ENCODE results near the gene CEACAM20.
A peak's percentile ranks its signal among the peaks of the same experiment; 100 is the strongest.
"Not testable (repeated sequence)": the region's sequence is repeated elsewhere in the genome, so short reads cannot be mapped to it uniquely, and the experiment has no call there.

Gene CEACAM20

DNA sequence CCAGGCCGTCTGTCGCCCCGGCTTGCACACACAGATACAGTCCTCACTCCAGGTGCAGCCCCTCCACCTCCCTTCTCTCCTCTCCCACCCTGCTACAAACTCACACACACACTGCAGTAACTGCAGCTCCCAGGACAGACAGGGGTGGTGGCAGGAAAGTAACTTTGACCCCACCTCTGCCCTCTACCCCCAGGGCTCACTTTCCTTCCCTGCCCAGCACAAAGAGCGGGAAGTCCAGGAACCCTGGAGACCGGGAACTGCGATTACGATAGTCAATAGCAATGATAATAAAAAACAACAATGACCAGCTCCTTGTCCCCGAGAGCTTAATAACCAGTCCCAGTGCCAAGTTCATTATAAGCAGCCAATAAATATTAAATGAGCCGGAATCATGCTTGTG is at the start of gene CEACAM20:
CEACAM20 (minus strand) TSS at position 140 of the 400 bp plus-strand sequence. CDS start 166 bp downstream, outside the sequence.
- no peak for DNase-seq

GRCh38 chr19:44577566-44577874 is 48.0 kb upstream of the CEACAM20 start:
- DNase-seq, result no peak

GRCh38 chr19:44576843-44577565 is 47.5 kb upstream of the CEACAM20 start:
- peak; percentile 17 to 51 for DNase-seq

DNA sequence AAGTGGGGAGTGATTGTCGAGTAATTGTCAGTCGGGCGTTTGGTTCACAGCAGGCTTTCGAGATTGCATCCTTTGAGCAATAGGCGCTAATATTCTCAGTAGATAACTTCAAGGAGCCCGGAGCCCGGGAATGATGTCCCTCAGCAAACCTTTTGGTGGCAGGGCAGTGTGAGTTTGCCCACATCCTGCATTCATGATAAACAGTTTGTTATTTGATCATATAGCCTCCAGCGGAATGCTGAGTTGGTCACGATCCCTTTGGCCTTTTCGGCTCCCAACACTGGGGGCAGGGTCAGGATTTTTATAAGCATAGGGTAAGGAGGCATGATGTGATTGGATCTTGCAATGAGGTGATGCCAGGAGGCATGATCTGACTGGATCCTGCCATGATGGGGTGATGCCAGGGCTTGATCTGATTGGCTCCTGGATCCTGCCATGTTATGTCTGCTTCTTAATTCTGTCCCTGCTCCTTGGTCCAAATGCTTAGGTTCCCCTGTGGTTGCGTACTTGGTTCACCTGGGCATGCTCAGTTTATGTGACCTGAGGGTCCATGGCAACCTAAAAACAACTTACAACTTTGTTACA is 45.7 kb upstream of the CEACAM20 start:
- no peak for DNase-seq

GRCh38 chr19:44574186-44574950 is 44.9 kb upstream of the CEACAM20 start:
- no peak for DNase-seq

GRCh38 chr19:44573627-44574026 is 44.2 kb upstream of the CEACAM20 start:
- no peak for DNase-seq

DNA sequence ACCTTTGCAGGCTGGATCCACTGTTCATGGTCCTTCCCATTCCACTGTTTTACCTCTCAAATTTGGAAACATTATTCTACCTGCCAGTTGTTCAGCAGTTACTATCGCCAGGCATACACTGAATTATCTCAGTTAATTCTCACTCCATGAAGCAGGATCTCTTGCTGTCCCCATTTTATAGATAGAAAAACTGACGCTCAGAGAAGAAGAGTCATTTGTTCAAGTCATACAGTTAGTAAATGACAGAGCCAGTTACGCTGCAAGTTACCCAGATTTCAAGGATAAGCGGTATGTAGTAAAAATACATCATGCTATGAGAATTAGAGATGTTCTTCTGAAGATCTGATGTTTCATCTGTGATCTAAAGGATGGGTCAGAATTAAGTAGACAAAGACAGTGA is 43.7 kb upstream of the CEACAM20 start:
- DNase-seq, result no peak

DNA sequence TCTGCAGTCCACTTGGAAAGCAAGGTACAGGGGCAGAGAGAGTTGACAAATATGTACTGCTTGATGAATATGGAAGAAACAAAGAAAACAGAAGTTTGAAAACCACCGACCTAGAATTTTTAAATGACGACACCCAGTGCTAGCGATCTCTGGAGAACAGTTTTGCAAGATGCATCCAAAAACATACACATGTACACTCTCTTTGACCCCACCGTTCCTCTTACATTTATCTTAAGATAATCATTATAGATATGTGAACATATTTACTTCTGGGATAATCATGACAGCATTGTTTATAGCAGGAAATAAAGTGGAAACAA is 43.1 kb upstream of the CEACAM20 start:
- no peak for DNase-seq

DNA sequence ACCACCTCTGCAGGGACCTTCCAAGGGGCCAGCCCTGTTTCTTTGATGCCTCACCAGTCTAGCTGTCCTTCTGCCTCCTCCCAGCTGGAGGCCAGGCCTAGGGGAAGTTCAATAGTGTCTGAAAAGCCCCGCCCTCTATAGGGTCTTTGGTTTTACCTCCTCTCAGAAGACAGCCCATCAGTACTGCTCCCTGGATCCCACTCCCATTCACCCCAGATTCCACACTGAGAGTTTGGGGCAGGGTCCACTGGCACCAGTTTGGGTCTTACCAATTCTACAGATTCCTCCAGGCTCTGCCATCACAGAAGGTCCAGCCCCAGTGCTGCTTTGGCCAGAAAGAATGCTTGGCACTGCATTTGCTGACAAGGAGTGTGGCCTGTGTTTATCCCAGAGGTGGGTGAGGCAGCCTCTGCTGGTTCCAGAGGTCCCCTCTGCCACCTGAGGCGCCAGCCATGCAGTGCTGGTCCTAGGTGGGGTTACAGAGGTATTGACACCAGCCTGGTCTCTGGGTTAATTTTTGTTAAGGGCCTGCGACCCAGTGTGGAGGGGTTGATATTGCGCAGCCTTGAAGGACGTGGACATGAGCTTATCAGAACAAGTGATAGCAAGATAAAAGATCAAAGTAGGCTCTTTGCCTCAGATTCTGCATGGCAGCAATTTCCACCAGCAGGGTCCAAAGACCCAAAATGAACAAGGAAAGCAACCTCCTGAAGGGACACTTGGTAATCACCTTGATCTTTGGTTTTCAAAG is 42.5 kb upstream of the CEACAM20 start:
- no peak for DNase-seq

DNA sequence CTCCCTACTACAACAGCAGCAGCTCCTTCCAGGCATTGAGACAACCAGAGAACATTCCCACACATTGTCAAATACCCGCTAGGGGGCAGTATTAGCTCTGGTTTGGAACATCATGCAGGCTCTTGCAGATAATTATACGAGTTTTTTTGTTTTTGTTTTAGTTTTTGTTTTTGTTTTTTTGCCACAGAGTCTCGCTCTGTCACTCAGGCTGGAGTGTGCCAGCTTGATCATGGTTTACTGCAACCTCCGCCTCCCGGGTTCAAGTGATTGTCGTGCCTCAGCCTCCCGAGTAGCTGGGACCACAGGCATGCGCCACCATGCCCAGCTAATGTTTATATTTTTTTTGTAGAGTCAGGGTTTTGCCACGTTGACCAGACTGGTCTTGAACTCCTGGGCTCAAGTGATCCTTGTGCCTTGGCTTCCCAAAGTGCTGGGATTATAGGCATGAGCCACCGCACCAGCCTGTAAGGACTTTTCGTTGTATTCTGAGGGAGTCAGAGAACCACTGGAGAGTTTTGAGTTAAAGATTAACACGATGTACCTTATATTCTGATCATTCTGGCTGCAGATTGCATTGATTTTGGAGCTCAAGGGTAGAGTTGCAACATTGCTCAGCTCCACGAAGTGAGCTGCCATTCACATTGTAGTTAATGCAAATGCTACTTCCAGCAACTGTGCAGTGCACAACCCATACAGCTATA is 41.7 kb upstream of the CEACAM20 start:
- DNase-seq, result peak; percentile 45 to 71

DNA sequence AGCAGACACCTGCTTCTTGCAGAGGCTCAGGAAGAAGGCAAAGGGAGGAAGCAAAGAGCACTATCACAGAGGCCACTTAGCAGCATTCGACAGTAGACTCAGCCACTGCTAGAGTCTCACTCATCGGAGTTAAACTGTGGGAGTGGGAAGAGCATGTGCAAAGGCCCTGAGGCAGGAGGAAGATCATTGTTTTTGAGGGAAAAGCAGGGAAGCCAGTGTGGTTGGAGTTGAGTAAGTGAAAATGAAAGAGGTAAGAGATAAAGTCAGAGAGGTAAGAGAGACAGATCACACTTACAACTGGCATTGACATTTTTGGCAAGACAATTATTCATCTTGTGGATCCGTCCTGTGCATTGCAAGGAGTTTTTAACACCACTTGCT is 41.1 kb upstream of the CEACAM20 start:
- DNase-seq, result no peak

DNA sequence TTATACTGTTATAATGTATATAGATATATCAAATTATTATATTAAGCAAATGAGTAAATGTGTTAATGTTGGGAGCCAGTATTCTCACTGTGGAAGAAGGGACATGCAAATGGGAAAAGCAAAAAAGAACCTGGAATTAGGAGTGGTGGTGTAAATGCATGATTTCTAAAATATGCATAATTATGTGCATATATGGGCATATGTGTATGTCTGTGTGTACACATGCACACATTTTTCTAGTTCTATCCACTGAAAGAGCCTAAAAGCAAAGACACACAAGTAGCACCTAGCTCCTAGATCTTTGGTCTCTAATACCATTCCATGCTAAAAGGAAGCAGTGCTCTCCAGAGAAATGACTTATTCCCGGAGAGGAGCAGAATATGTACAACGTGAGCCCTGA is 38.3 kb upstream of the CEACAM20 start:
- no peak for DNase-seq

- no peak for DNase-seq
These were observed 37.5 kb upstream of the CEACAM20 start for GRCh38 chr19:44566984-44567383.

DNA sequence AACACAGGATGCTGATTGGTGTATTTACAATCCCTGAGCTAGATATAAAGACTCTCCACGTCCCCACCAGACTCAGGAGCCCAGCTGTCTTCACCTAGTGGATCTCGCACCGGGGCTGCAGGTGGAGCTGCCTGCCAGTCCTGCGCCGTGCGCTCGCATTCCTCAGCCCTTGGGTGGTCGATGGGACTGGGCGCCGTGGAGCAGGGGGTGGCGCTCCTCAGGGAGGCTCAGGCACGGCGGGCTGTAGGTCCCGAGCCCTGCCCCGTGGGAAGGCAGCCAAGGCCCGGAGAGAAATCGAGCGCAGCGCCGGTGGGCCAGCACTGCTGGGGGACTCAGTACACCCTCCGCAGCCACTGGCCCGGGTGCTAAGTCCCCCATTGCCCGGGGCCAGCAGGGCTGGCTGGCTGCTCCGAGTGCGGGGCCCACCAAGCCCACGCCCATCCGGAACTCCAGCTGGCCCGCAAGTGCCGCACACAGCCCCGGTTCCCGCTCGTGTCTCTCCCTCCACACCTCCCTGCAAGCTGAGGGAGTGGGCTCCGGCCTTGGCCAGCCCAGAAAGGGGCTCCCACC is 33.7 kb upstream of the CEACAM20 start:
- not testable (repeated sequence) for DNase-seq

GRCh38 chr19:44557933-44558332 is 28.5 kb upstream of the CEACAM20 start:
- no peak for DNase-seq

DNA sequence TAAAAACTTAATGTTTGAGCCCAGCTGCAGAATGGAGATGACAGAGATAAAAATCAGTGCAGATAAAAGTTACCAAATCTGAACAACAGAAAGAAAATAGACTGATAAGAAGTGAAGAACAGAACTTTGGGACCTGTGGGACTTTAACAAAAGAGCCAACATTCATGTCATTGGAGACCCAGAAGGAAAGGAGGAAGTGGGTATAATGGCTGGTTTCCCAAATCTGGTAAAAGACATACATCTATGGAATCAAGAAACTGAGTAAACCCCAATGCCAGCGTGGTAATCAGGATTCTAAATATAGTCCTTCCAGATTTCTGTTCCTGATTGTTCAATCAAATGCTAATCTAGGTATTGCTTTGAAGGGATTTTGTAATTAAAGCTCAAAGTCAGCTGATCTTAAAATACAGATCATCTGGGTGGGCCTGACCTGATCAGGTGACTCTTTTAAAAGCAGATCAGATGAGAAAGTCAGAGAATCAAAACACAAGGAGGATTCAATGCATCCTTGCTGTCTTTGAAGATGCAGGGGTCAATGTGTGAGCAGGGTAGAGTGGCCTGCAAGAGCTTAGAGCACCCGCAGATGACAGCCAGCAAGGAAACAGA is 25.3 kb upstream of the CEACAM20 start:
- no peak for DNase-seq

DNA sequence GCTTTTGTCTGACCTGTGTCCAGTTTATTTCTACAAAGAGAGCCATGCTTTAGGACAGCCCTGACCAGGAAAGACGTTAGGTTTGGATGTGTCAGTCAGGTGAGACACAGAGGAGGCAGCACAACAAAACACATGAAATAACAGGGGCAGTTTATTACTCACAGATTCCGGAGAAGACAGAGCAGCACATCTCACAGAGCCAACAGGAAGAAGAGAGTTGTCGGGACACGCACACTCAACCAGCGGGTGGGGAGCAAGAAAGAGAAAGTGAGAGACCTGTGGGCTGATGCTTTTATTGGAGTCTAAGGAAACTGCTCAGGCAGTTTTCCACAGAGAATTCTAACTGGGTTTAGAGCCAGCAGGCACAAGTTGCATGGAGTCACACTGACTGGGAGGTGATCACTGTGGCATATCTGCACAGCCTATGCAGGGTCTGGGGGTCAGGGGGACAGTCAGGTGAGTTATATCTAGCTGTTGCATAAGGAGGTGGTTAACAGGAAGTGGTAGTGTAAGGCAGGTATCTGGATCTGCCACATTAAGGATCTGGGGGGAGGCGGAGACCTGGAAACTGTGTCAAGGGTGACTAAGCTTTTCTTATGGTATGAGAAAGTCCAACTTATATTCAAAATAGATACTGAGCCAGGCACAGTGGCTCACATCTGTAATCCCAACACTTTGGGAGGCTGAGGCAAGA is 24.1 kb upstream of the CEACAM20 start:
- DNase-seq, result no peak

GRCh38 chr19:44552324-44552723 is 22.8 kb upstream of the CEACAM20 start:
- peak in 1 of 2 experiments; percentile 43 for DNase-seq

DNA sequence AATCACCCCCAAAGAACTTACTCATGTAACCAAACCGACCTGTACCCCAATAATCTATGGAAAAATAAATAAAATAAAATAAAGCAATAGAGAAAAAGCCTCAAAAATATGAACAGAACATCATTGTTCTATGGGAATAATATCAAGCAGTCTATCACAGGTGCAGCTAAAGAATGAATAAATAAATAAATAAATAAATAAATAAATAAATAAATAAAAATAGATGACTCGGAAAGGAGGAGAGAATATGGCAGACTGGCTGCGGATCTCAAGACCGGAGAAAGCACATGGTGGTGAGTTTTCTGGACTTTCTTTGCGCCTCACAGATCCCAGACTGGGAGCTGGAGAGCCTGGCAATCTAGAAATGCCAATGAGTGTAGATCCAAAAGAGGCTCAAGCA is 22.4 kb upstream of the CEACAM20 start:
- DNase-seq, result no peak

- not testable (repeated sequence) for DNase-seq
These were observed 21.5 kb upstream of the CEACAM20 start for GRCh38 chr19:44550976-44551375.

DNA sequence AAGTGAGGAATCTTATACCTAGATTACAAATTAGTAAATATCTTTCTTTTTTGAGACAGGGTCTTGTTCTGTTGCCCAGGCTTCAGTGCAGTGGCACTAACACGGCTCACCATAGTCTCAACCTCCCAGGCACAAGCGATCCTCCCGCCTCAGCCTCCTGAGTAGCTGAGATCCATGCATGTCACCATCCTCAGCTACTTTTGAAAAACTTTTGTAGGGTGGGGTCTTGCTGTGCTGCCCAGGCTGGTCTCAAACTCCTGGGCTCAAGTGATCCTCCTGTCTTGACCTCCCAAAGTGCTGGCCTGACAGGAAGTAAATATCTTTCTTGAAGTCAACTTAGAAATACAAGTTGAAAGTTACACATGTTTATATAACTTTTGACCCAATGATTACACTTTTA is 20.0 kb upstream of the CEACAM20 start:
- no peak for DNase-seq

GRCh38 chr19:44548736-44549135 is 19.3 kb upstream of the CEACAM20 start:
- DNase-seq, result no peak
